ENCODE measurements around the gene FRAS1.

DNA sequence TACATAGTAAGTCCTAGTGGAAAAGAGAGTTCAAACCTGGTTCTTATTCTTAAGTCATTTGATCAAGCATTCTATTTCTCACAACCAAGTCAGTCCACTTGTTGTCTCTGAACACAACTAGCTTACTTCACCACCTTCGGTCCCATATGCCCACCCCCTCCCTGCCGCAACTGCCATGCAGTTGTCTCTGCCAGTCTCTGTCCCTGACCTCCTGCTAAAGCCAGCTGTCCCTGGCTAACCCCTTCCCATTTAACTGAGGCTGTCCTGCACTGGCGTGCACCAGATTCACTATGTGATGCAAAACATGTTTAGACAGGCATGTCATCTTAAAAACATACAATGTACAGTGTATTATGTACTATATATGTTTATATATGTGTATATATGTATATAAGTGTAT lies 12.7 kb downstream of the FRAS1 start:
- TF ChIP-seq GATA3 (IDR thresholded peaks at IDR 0.05; ENCODE audit: low read depth, low read length) (no peak), GATA2 (IDR thresholded peaks at IDR 0.05; ENCODE audit: low read depth, low read length) (no peak)
